A549 (cell line): Measurements from ENCODE around the gene TUBGCP2. TPM values are rescaled to one million over a fixed set of nuclear protein-coding genes. Genes with fewer than 3 reads are reported as not detected.

ENCODE experiments used
- ATAC-seq, 2 experiments: fragments of 200-7000 bp in 1 of 2; fragments of >200 bp in 1 of 2; cut with Nextera tagmentation in 1 of 2; cut with Tn5 transposase in 1 of 2; 3 replicates each; pipeline versions ENCODE4 v1.8.0 to v1.9.1; 2018 to 2020; ENCODE audit warnings: mild to moderate bottlenecking in 1 of 2, moderate library complexity in 1 of 2
- CTCF ChIA-PET: fragments of 300-600 bp; sonication (Branson Sonifier 250); formaldehyde crosslinking; extraction: SDS; loops from one replicate; lab custom pipeline; 2021; ENCODE audit warnings: antibody characterized with exemption, inconsistent platforms; lab: Yijun Ruan, JAX
- POLR2A ChIA-PET: fragments of 350-600 bp; formaldehyde crosslinking; extraction: SDS; loops from one replicate; lab custom pipeline; 2021; ENCODE audit warnings: antibody characterized with exemption, inconsistent platforms; lab: Yijun Ruan, JAX
- DNase-seq, 2 experiments: peaks; one replicate each; pipeline versions ENCODE4 v3.0.0 to v3.0.0-alpha.2; 2011 to 2016; ENCODE audit warnings: low read depth in 1 of 2, low spot score in 1 of 2
- FAIRE-seq: peaks from 2 replicates; lab custom pipeline; 2011; peaks lifted over from hg19 to GRCh38; lab: Jason Lieb, UNC
- H3K27ac ChIP-seq, 2 experiments: fragments of >200 bp; sonication (Bioruptor Twin); formaldehyde crosslinking; 3 replicates each; pipeline ENCODE4 v1.5.1; 2016 to 2017
- H3K4me1 ChIP-seq: fragments of >200 bp; sonication (Bioruptor Twin); formaldehyde crosslinking; 3 replicates; pipeline ENCODE4 v1.6.1; 2016
- H3K4me2 ChIP-seq: fragments of >200 bp; sonication (Bioruptor Twin); formaldehyde crosslinking; 3 replicates; pipeline ENCODE4 v1.6.1; 2016
- H3K4me3 ChIP-seq: fragments of >200 bp; sonication (Bioruptor Twin); formaldehyde crosslinking; 3 replicates; pipeline ENCODE4 v1.5.1; 2016
- H3K9me3 ChIP-seq: fragments of >200 bp; sonication (Bioruptor Twin); formaldehyde crosslinking; 3 replicates; pipeline ENCODE4 v1.6.1; 2016
- E2F6 ChIP-seq: IDR thresholded peaks from 2 replicates; pipeline ENCODE4 v1.6.1; 2012; ENCODE audit warnings: low read depth, borderline replicate concordance
- EHMT2 ChIP-seq: fragments of 200-600 bp; sonication (generic); IDR thresholded peaks from 2 replicates; pipeline ENCODE4 v1.6.1; 2016; ENCODE audit warnings: antibody characterized with exemption, low read depth, mild to moderate bottlenecking, moderate library complexity
- FOSL2 ChIP-seq, 2 experiments: fragments of 450-650 bp in 1 of 2; fragments of >200 bp in 1 of 2; sonication (Bioruptor Twin) in 1 of 2; formaldehyde crosslinking; IDR thresholded peaks; 2 replicates each; pipeline versions ENCODE4 v1.5.0 to v1.6.1; 2016 to 2020; ENCODE audit warnings: mild to moderate bottlenecking in 1 of 2, moderate library complexity in 1 of 2
- HES2 ChIP-seq: fragments of >200 bp; sonication (Bioruptor Twin); formaldehyde crosslinking; IDR thresholded peaks from 2 replicates; pipeline ENCODE4 v1.6.1; 2016
- HOXB13 ChIP-seq: fragments of 250-450 bp; sonication (Bioruptor Pico); IDR thresholded peaks from 2 replicates; pipeline ENCODE4 v1.5.0; 2020; ENCODE audit warnings: low read depth, mild to moderate bottlenecking, moderate library complexity
- KDM1A ChIP-seq: fragments of 200-600 bp; sonication (generic); IDR thresholded peaks from 2 replicates; pipeline ENCODE4 v1.6.1; 2016; ENCODE audit warnings: low read depth, mild to moderate bottlenecking
- KDM5A ChIP-seq: fragments of 200-600 bp; sonication (generic); IDR thresholded peaks from 2 replicates; pipeline ENCODE4 v1.6.1; 2016; ENCODE audit warnings: antibody characterized with exemption, mild to moderate bottlenecking
- MAZ ChIP-seq: fragments of 150-350 bp; IDR thresholded peaks from 2 replicates; pipeline ENCODE4 v1.6.1; 2014; ENCODE audit warnings: antibody characterized with exemption, low read depth, low read length, borderline replicate concordance
- POLR2A ChIP-seq: IDR thresholded peaks from 2 replicates; pipeline ENCODE4 v1.6.1; 2012; ENCODE audit warnings: mild to moderate bottlenecking, low read length
- REST ChIP-seq: fragments of 200-600 bp; sonication (generic); IDR thresholded peaks from 2 replicates; pipeline ENCODE4 v1.6.1; 2016; ENCODE audit warnings: antibody characterized with exemption, mild to moderate bottlenecking, moderate library complexity
- SREBF2 ChIP-seq: fragments of 450-650 bp; IDR thresholded peaks from 2 replicates; pipeline ENCODE4 v1.6.1; 2014; ENCODE audit warnings: mild to moderate bottlenecking, moderate library complexity
- ZFP36 ChIP-seq: fragments of 450-650 bp; IDR thresholded peaks from 2 replicates; pipeline ENCODE4 v1.6.1; 2014; ENCODE audit warnings: borderline replicate concordance; ENCODE audit not compliant: partially characterized antibody
- WGBS: methylation state at CpG from one replicate; pipeline ENCODE4 v1.1.6; 2017; ENCODE audit errors: missing lambda C conversion rate; 5-methylcytosine and 5-hydroxymethylcytosine counted together
- polyA plus RNA-seq, 4 experiments: library from polyadenylated mRNA; depleted of rRNA in 3 of 4; stranded (reverse); fragments of >200 nt; fragmentation: RNase III in 1 of 4; extraction: RNeasy Plus Mini Kit Qiagen cat#74134 plus additional on column Dnase treatment in 1 of 4; gene quantifications; 2 replicates in 3 of 4; 3 replicates in 1 of 4; pipeline ENCODE4 v1.2.3, GENCODE V29; 2011 to 2017

The TUBGCP2 gene
- polyA plus RNA-seq, 2 of the 4 experiments (the other 2 are of a cell fraction), result 33.6 to 44.5 TPM

GRCh38 chr10:133349577-133350011, 40.9 kb upstream of the TUBGCP2 start:
- H3K4me2 ChIP-seq, result no peak overlapping the region
- TF ChIP-seq HOXB13 (CRISPR knock-in tag) (no peak), EHMT2 (no peak), MAZ (no peak), KDM1A (no peak), POLR2A (no peak), KDM5A (no peak)
- TF ChIP-seq, all 56 proteins: peak for 0
- peaks cover 3% of the 10 kb centered on the region; the same call in 1 of the 3 replicates for H3K4me1 ChIP-seq
- POLR2A ChIA-PET, result no interaction called here
- no peak for FAIRE-seq
- DNase-seq, result no peak
- H3K9me3 ChIP-seq, result no peaks in the 10 kb centered on the region
- 72% methylated on average over 7 of the region's 9 CpGs for WGBS
- H3K27ac ChIP-seq, result no peak overlapping the region
- CTCF ChIA-PET, result interaction anchor here (2.2 kb wide), 1 partner anchor 31 kb away, joined by 5 read pairs; no protein-coding TSS in a partner anchor
- H3K4me3 ChIP-seq, result no peak overlapping the region
- no peak for ATAC-seq

- Histone ChIP-seq H3K4me2 (no peak overlapping the region), H3K9me3 (no peaks in the 10 kb centered on the region), H3K4me3 (no peak overlapping the region), H3K27ac (no peak overlapping the region), H3K4me1 (peaks cover 3% of the 10 kb centered on the region; the same call in 1 of the 3 replicates)
- DNase-seq (no peak), FAIRE-seq (no peak), ATAC-seq (no peak)
- POLR2A ChIA-PET, result no interaction called here
- CTCF ChIA-PET, result interaction anchor here (2.2 kb wide), 1 partner anchor 30 kb away, joined by 5 read pairs; no protein-coding TSS in a partner anchor
- TF ChIP-seq FOSL2 (IDR thresholded peaks at IDR 0.05) (no peak), FOSL2 (CRISPR knock-in tag; IDR thresholded peaks at IDR 0.05) (no peak), ZFP36 (peak; percentile 24), REST (no peak), SREBF2 (no peak), HES2 (no peak)
- 85% methylated on average over 8 of the region's 8 CpGs for WGBS
These were observed 40.5 kb upstream of the TUBGCP2 start for GRCh38 chr10:133349160-133349568.

GRCh38 chr10:133347710-133348517, 39.2 kb upstream of the TUBGCP2 start:
- WGBS, result 42% methylated on average over 10 of the region's 16 CpGs
- FAIRE-seq (no peak), ATAC-seq (peak in 1 of 2 experiments; percentile 10; a peak in 1 of 6 replicates), DNase-seq (no peak)
- ChIA-PET POLR2A (interaction anchor here (0.7 kb wide), 1 partner anchor 98 kb away, joined by 3 read pairs; no protein-coding TSS in a partner anchor), CTCF (interaction anchor here (2.2 to 9.2 kb wide), 2 partner anchors 19 to 29 kb away, joined by 5 to 76 read pairs; no protein-coding TSS in a partner anchor)
- Histone ChIP-seq H3K27ac (0 out of 6 replicates have a peak overlapping the region, but pooled peaks of 1 of the 2 experiments have one; percentile 35), H3K4me2 (no peak overlapping the region; the same call in 2 of the 3 replicates), H3K9me3 (no peaks in the 10 kb centered on the region), H3K4me3 (no peak overlapping the region), H3K4me1 (peaks cover 7% of the 10 kb centered on the region; the same call in 2 of the 3 replicates)
- no peak for TF ChIP-seq FOSL2 (IDR thresholded peaks at IDR 0.05)
- 0 out of 2 replicates have a peak, but pooled peaks have one; percentile 7 for TF ChIP-seq FOSL2 (CRISPR knock-in tag; IDR thresholded peaks at IDR 0.05)
- no peak for TF ChIP-seq E2F6
